ENCODE results near the gene SENP3.

The SENP3 gene

GRCh38 chr17:7561589-7562207, at the start of gene SENP3:
SENP3 (plus strand) TSS chr17:7561919; CDS start chr17:7563077, 1,158 bp downstream.
- Histone ChIP-seq H3K4me3 (ENCODE audit: low read length) (peak within 1 kb of the TSS; percentile 94), H3K4me1 (ENCODE audit: insufficient read depth, low read length) (peaks cover 35% of the 10 kb centered on the region), H3K27ac (ENCODE audit: low read length) (peak within 1 kb of the TSS; percentile 64), H3K9ac (ENCODE audit: low read depth, low read length) (peak within 1 kb of the TSS; percentile 91), H3K36me3 (ENCODE audit: insufficient read depth, low read depth, low read length) (peaks cover 33% of the 10 kb centered on the region), H3K9me3 (ENCODE audit: insufficient read depth, low read depth, low read length) (no peaks in the 10 kb centered on the region), H3K27me3 (ENCODE audit: insufficient read depth, low read length) (no peaks in the 10 kb centered on the region)

- peaks cover 75% of the 10 kb centered on the region for H3K36me3 ChIP-seq (ENCODE audit: insufficient read depth, low read depth, low read length)
- H3K4me3 ChIP-seq (ENCODE audit: low read length): no peak overlapping the region
- no peaks in the 10 kb centered on the region for H3K27me3 ChIP-seq (ENCODE audit: insufficient read depth, low read length)
- H3K4me1 ChIP-seq (ENCODE audit: insufficient read depth, low read length): no peaks in the 10 kb centered on the region
- no peak overlapping the region for H3K27ac ChIP-seq (ENCODE audit: low read length)
- no peaks in the 10 kb centered on the region for H3K9me3 ChIP-seq (ENCODE audit: insufficient read depth, low read depth, low read length)
- H3K9ac ChIP-seq (ENCODE audit: low read depth, low read length): no peak overlapping the region
These were observed 49.6 kb upstream of the SENP3 start for GRCh38 chr17:7512105-7512504.

GRCh38 chr17:7512824-7513540, 48.7 kb upstream of the SENP3 start:
- no peak overlapping the region for H3K27ac ChIP-seq (ENCODE audit: low read length)
- H3K4me3 ChIP-seq (ENCODE audit: low read length): no peak overlapping the region
- H3K36me3 ChIP-seq (ENCODE audit: insufficient read depth, low read depth, low read length): peaks cover 66% of the 10 kb centered on the region
- no peaks in the 10 kb centered on the region for H3K27me3 ChIP-seq (ENCODE audit: insufficient read depth, low read length)
- no peak overlapping the region for H3K9ac ChIP-seq (ENCODE audit: low read depth, low read length)
- no peaks in the 10 kb centered on the region for H3K4me1 ChIP-seq (ENCODE audit: insufficient read depth, low read length)
- H3K9me3 ChIP-seq (ENCODE audit: insufficient read depth, low read depth, low read length): no peaks in the 10 kb centered on the region

DNA sequence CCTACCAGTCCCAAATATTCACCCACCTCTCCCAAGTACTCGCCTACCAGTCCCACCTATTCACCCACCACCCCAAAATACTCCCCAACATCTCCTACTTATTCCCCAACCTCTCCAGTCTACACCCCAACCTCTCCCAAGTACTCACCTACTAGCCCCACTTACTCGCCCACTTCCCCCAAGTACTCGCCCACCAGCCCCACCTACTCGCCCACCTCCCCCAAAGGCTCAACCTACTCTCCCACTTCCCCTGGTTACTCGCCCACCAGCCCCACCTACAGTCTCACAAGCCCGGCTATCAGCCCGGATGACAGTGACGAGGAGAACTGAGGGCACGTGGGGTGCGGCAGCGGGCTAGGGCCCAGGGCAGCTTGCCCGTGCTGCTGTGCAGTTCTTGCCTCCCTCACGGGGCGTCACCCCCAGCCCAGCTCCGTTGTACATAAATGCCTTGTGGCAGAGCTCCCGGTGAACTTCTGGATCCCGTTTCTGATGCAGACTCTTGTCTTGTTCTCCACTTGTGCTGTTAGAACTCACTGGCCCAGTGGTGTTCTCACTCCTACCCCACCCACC, 47.8 kb upstream of the SENP3 start:
- no peak overlapping the region for H3K9ac ChIP-seq (ENCODE audit: low read depth, low read length)
- no peak overlapping the region for H3K4me3 ChIP-seq (ENCODE audit: low read length)
- no peak overlapping the region for H3K27ac ChIP-seq (ENCODE audit: low read length)
- no peaks in the 10 kb centered on the region for H3K27me3 ChIP-seq (ENCODE audit: insufficient read depth, low read length)
- no peaks in the 10 kb centered on the region for H3K4me1 ChIP-seq (ENCODE audit: insufficient read depth, low read length)
- peaks cover 57% of the 10 kb centered on the region for H3K36me3 ChIP-seq (ENCODE audit: insufficient read depth, low read depth, low read length)
- H3K9me3 ChIP-seq (ENCODE audit: insufficient read depth, low read depth, low read length): no peaks in the 10 kb centered on the region

DNA sequence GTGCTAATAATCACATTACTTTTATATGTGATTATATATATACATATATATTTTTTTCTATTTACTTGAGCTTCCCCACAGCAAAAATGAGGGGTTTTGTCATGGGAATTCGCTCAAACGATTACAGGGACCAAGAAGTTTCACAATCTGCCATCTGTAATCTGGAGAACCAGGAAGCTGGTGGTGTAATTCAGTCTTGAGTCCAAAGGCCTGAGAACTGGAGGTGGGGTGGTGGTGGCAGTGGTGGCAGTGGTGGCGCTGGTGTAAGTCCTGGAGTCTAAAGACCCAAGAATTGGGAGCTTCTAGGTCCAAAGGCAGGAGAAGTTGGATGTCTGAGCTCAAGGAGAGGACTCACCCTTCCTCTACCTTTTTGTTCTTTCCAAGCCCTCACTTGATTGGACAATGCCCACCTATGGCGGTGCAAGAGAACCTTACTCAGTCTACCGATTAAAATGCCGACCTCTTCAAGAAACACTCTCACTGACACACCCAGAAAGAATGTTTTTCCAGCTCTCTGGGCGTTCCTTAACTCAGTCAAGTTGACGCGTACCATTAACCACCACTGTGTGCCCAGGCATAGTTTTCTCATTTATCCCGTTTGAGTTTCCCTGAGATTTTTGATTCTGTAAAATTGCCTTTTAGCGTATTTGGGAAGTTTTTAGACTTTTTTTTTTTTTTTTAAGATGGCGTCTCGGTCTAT, 45.7 kb upstream of the SENP3 start:
- Histone ChIP-seq H3K27ac (ENCODE audit: low read length) (no peak overlapping the region), H3K9ac (ENCODE audit: low read depth, low read length) (no peak overlapping the region), H3K27me3 (ENCODE audit: insufficient read depth, low read length) (no peaks in the 10 kb centered on the region), H3K9me3 (ENCODE audit: insufficient read depth, low read depth, low read length) (no peaks in the 10 kb centered on the region), H3K36me3 (ENCODE audit: insufficient read depth, low read depth, low read length) (peaks cover 35% of the 10 kb centered on the region), H3K4me3 (ENCODE audit: low read length) (no peak overlapping the region), H3K4me1 (ENCODE audit: insufficient read depth, low read length) (no peaks in the 10 kb centered on the region)

DNA sequence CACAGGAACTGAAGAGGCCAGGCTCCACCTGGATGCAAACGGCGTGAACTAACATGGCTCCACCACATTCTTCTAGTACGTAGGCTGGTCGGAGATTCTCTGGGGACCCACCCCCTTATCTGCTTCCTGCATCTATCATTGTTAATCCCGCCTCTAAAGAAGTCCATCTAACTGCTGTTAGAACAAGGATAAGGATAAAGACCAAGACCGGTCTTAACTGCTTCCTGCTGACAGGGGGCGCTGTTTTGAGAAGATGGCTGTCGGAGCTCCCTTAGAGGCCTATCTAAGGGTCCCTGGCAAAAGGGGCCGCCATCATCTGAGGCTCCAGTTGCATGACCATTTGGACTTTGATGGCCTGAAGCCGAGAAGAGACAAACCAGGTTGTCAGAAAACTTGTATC, 38.7 kb upstream of the SENP3 start:
- Histone ChIP-seq H3K4me1 (ENCODE audit: insufficient read depth, low read length) (no peaks in the 10 kb centered on the region), H3K9me3 (ENCODE audit: insufficient read depth, low read depth, low read length) (no peaks in the 10 kb centered on the region), H3K27ac (ENCODE audit: low read length) (no peak overlapping the region), H3K9ac (ENCODE audit: low read depth, low read length) (no peak overlapping the region), H3K27me3 (ENCODE audit: insufficient read depth, low read length) (no peaks in the 10 kb centered on the region), H3K4me3 (ENCODE audit: low read length) (no peak overlapping the region), H3K36me3 (ENCODE audit: insufficient read depth, low read depth, low read length) (no peaks in the 10 kb centered on the region)

DNA sequence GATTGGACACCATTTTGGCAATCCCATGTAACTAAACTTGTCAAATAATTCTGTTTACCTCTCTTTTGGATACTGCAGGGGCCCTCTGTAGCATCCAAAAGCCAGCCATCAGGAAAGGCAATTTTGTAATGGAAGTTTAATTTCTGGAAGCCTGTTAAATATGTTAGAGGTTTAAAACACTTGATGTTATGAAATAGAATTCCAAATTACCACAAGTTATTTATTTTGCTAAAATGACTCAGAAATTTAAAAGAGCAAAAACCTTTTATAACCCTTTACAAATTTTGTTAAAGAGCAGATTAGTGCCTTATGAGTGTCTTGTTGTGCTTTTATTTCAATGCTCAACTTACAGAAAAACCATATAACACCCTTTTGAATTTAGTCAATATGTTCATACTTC, 32.9 kb upstream of the SENP3 start:
- no peaks in the 10 kb centered on the region for H3K4me1 ChIP-seq (ENCODE audit: insufficient read depth, low read length)
- no peak overlapping the region for H3K4me3 ChIP-seq (ENCODE audit: low read length)
- no peaks in the 10 kb centered on the region for H3K9me3 ChIP-seq (ENCODE audit: insufficient read depth, low read depth, low read length)

DNA sequence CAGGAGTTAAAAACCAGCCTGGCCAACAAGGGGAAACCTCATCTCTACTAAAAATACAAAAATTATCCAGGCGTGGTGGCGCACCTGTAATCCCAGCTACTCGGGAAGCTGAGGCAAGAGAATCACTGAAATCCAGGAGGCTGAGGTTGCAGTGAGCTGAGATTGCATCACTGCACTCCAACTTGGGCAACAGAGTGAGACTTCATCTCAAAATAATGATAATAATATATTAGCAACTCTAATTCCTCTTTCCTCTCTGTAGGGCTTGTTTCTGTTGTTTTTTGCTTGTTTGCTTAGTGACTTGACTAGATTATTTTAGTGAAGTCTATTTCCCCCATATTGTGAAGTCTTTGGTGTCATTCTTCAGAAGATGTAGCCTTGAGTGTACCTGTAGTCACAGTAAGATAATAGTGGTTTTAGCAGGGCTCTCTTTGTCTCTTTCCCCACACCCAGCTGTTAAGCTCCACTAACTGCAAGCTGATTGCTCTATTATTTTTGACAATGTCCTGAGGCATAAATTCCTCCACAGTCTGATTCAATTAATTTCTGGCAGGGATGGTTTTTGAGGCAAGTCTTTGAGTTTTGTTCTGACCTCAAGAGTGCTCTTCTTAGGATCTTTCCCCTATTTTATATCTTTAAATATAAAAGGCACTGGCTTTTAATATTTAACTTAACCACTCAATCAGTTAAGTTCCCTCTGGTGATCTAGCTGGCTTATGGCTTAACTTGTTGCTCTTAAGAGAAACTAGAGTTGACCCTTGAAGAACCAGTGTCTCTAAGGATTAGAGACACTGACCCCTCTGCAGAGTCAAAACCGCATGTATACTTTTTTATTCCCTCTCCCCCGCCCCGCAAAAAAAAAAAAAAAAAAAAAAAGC, 31.5 kb upstream of the SENP3 start:
- no peaks in the 10 kb centered on the region for H3K4me1 ChIP-seq (ENCODE audit: insufficient read depth, low read length)
- H3K27me3 ChIP-seq (ENCODE audit: insufficient read depth, low read length): no peaks in the 10 kb centered on the region
- no peak overlapping the region for H3K4me3 ChIP-seq (ENCODE audit: low read length)
- H3K27ac ChIP-seq (ENCODE audit: low read length): no peak overlapping the region
- H3K9ac ChIP-seq (ENCODE audit: low read depth, low read length): no peak overlapping the region
- H3K9me3 ChIP-seq (ENCODE audit: insufficient read depth, low read depth, low read length): no peaks in the 10 kb centered on the region
- H3K36me3 ChIP-seq (ENCODE audit: insufficient read depth, low read depth, low read length): no peaks in the 10 kb centered on the region

More for the DNA sequence above, 32.9 kb upstream of the SENP3 start:
- Histone ChIP-seq H3K36me3 (ENCODE audit: insufficient read depth, low read depth, low read length) (no peaks in the 10 kb centered on the region), H3K9ac (ENCODE audit: low read depth, low read length) (no peak overlapping the region), H3K27ac (ENCODE audit: low read length) (no peak overlapping the region), H3K27me3 (ENCODE audit: insufficient read depth, low read length) (no peaks in the 10 kb centered on the region)

DNA sequence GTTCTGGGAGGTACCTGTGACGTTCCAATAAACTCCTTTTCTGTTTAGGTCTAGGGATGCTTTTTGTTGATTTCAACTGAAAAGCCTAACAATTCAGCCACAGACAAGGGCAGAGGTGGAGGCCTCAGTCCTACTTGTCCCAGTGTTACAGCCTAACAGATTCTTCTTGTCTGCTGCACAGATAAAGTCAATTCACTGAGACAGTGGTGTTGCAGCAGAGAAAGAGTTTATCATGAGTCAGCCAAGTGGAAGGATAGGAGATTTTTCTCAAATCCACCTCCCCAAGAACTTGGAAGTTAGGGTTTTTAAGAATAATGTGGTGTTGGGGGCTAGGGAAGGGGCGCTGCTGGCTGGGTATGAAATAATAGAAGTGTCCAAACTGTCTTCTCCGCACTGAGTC, 23.7 kb upstream of the SENP3 start:
- Histone ChIP-seq H3K4me1 (ENCODE audit: insufficient read depth, low read length) (no peaks in the 10 kb centered on the region), H3K9ac (ENCODE audit: low read depth, low read length) (no peak overlapping the region), H3K36me3 (ENCODE audit: insufficient read depth, low read depth, low read length) (no peaks in the 10 kb centered on the region), H3K27me3 (ENCODE audit: insufficient read depth, low read length) (0 out of 2 replicates have a peak, but pooled peaks cover 2% of the 10 kb centered on the region), H3K27ac (ENCODE audit: low read length) (no peak overlapping the region), H3K4me3 (ENCODE audit: low read length) (no peak overlapping the region), H3K9me3 (ENCODE audit: insufficient read depth, low read depth, low read length) (peaks cover 3% of the 10 kb centered on the region; the same call in 1 of the 2 replicates)

- no peak overlapping the region for H3K27ac ChIP-seq (ENCODE audit: low read length)
- no peaks in the 10 kb centered on the region for H3K36me3 ChIP-seq (ENCODE audit: insufficient read depth, low read depth, low read length)
- H3K4me1 ChIP-seq (ENCODE audit: insufficient read depth, low read length): no peaks in the 10 kb centered on the region
- no peak overlapping the region for H3K4me3 ChIP-seq (ENCODE audit: low read length)
- H3K9ac ChIP-seq (ENCODE audit: low read depth, low read length): no peak overlapping the region
- H3K27me3 ChIP-seq (ENCODE audit: insufficient read depth, low read length): peaks cover 12% of the 10 kb centered on the region; the same call in 1 of the 2 replicates
- H3K9me3 ChIP-seq (ENCODE audit: insufficient read depth, low read depth, low read length): peaks cover 3% of the 10 kb centered on the region; the same call in 1 of the 2 replicates
These were observed 22.7 kb upstream of the SENP3 start for GRCh38 chr17:7538891-7539545.
